ENCODE results near the gene TOX3.

The TOX3 gene

GRCh38 chr16:52535076-52535475 lies 11.9 kb downstream of the TOX3 start:
- DNase-seq = no peak

GRCh38 chr16:52533296-52533695 lies 13.6 kb downstream of the TOX3 start:
- DNase-seq = no peak

GRCh38 chr16:52532384-52532783 lies 14.6 kb downstream of the TOX3 start:
- no peak for DNase-seq

GRCh38 chr16:52529226-52529625 lies 17.7 kb downstream of the TOX3 start:
- no peak for DNase-seq

- DNase-seq = no peak
Observed at GRCh38 chr16:52528393-52529065, 18.4 kb downstream of the TOX3 start.

- no peak for DNase-seq
Observed at GRCh38 chr16:52526830-52527229, 20.1 kb downstream of the TOX3 start.

- DNase-seq = no peak
Observed at GRCh38 chr16:52526116-52526828, 20.7 kb downstream of the TOX3 start.

- DNase-seq = no peak
Observed at GRCh38 chr16:52521570-52521969, 25.4 kb downstream of the TOX3 start.

GRCh38 chr16:52518884-52519283 lies 28.1 kb downstream of the TOX3 start:
- DNase-seq = no peak

- DNase-seq = no peak
Observed at GRCh38 chr16:52515068-52515671, 31.8 kb downstream of the TOX3 start.

GRCh38 chr16:52512297-52512987 lies 34.5 kb downstream of the TOX3 start:
- no peak for DNase-seq

- no peak for DNase-seq
Observed at GRCh38 chr16:52501746-52502145, 45.2 kb downstream of the TOX3 start.

- no peak for DNase-seq
Observed at GRCh38 chr16:52500963-52501362, 46.0 kb downstream of the TOX3 start.

GRCh38 chr16:52499060-52499440 lies 47.9 kb downstream of the TOX3 start:
- no peak for DNase-seq

GRCh38 chr16:52498328-52499059 lies 48.4 kb downstream of the TOX3 start:
- DNase-seq = no peak

GRCh38 chr16:52497067-52497816 lies 49.7 kb downstream of the TOX3 start:
- peak; percentile 58 for DNase-seq

- no peak for DNase-seq
Observed at GRCh38 chr16:52496051-52496876, 50.7 kb downstream of the TOX3 start.

GRCh38 chr16:52494621-52495020 lies 52.3 kb downstream of the TOX3 start:
- DNase-seq = no peak

- DNase-seq = no peak
Observed at GRCh38 chr16:52494145-52494544, 52.8 kb downstream of the TOX3 start.

GRCh38 chr16:52492789-52493357 lies 54.1 kb downstream of the TOX3 start:
- no peak for DNase-seq

GRCh38 chr16:52491216-52491615 lies 55.7 kb downstream of the TOX3 start:
- DNase-seq = no peak

All from fibroblast of upper back skin (primary cell).